Osteoblast (primary cell): ENCODE results near the gene PPP2R5E. TPM values are rescaled to one million over a fixed set of nuclear protein-coding genes. Genes with fewer than 3 reads are reported as not detected.

Experiments used
- DNase-seq: peaks from one replicate; pipeline ENCODE4 v3.0.0; 2011; ENCODE audit warnings: low spot score, mixed read lengths; ENCODE audit not compliant: insufficient read length; ENCODE audit errors: missing footprints
- H2AFZ ChIP-seq: 2 replicates; pipeline ENCODE4 v1.6.0; 2011; ENCODE audit warnings: mild to moderate bottlenecking, low read length
- H3K27ac ChIP-seq: 2 replicates; pipeline ENCODE4 v1.5.1; 2011; ENCODE audit warnings: mild to moderate bottlenecking, low read depth, low read length, moderate library complexity
- H3K27me3 ChIP-seq: 2 replicates; pipeline ENCODE4 v1.6.0; 2012; ENCODE audit warnings: mild to moderate bottlenecking, control low read depth, inconsistent platforms, low read length, moderate library complexity; ENCODE audit not compliant: insufficient read depth
- H3K36me3 ChIP-seq: 2 replicates; pipeline ENCODE4 v1.5.1; 2011; ENCODE audit warnings: mild to moderate bottlenecking, low read length, control low read depth, moderate library complexity; ENCODE audit not compliant: insufficient read depth
- H3K4me1 ChIP-seq: 2 replicates; pipeline ENCODE4 v1.5.1; 2011; ENCODE audit warnings: mild to moderate bottlenecking, low read length, control low read depth, moderate library complexity; ENCODE audit not compliant: insufficient read depth
- H3K4me2 ChIP-seq: 2 replicates; pipeline ENCODE4 v1.6.0; 2011; ENCODE audit warnings: mild to moderate bottlenecking, low read length; ENCODE audit not compliant: insufficient read depth
- H3K4me3 ChIP-seq: fragments of 200-600 bp; sonication (generic); 3 replicates; pipeline ENCODE4 v1.5.1; 2012; ENCODE audit warnings: mild to moderate bottlenecking, low read length, inconsistent platforms; ENCODE audit not compliant: insufficient read depth
- H3K79me2 ChIP-seq: 2 replicates; pipeline ENCODE4 v1.6.0; 2012; ENCODE audit warnings: mild to moderate bottlenecking, low read length, control low read depth, inconsistent platforms; ENCODE audit not compliant: insufficient read depth
- H3K9me3 ChIP-seq: 2 replicates; pipeline ENCODE4 v1.5.1; 2011; ENCODE audit warnings: low read depth, low read length, control low read depth
- H4K20me1 ChIP-seq: 2 replicates; pipeline ENCODE4 v1.6.0; 2012; ENCODE audit warnings: mild to moderate bottlenecking, low read length, control low read depth; ENCODE audit not compliant: insufficient read depth
- total RNA-seq: library from RNA; depleted of rRNA; stranded (reverse); fragments of >200 nt; gene quantifications from 2 replicates; pipeline ENCODE4 v1.2.3, GENCODE V29; 2012
- TF ChIP-seq, protein P1 (sequence below): IDR thresholded peaks from 2 replicates; pipeline ENCODE4 v1.5.1; 2011; ENCODE audit warnings: mild to moderate bottlenecking, low read depth, low read length, moderate library complexity; ENCODE audit errors: extremely low read depth

The PPP2R5E gene
- total RNA-seq, 1 donor = 29.3 TPM

DNA sequence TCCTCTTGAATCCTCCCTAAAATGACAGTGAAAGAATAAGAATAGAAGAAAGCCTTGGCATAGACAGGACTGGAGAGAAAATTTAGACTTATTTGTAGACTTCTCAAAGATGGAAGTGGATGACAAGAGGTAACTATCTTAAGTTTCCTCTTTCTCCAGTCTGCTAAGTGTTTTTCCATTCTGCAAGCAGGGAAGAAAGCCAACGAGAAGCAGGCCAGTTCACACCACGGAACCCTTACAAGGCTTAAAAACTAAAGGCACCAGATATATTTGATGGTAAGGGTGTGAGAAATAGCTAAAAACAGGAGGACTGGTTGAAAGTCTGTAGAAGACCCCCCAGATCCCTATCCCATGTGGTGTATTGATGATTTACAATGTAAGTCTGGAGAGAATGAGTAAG lies 141.5 kb downstream of the PPP2R5E start:
- no peak for DNase-seq
- Histone ChIP-seq H3K4me3 (no peak overlapping the region), H2AFZ (no peak overlapping the region), H3K4me2 (no peak overlapping the region), H3K36me3 (no peaks in the 10 kb centered on the region), H3K9me3 (no peaks in the 10 kb centered on the region), H3K27ac (no peak overlapping the region), H3K27me3 (no peaks in the 10 kb centered on the region), H3K4me1 (no peaks in the 10 kb centered on the region), H4K20me1 (peaks cover 4% of the 10 kb centered on the region), H3K79me2 (peaks cover 18% of the 10 kb centered on the region)
- TF ChIP-seq, protein P1, sequence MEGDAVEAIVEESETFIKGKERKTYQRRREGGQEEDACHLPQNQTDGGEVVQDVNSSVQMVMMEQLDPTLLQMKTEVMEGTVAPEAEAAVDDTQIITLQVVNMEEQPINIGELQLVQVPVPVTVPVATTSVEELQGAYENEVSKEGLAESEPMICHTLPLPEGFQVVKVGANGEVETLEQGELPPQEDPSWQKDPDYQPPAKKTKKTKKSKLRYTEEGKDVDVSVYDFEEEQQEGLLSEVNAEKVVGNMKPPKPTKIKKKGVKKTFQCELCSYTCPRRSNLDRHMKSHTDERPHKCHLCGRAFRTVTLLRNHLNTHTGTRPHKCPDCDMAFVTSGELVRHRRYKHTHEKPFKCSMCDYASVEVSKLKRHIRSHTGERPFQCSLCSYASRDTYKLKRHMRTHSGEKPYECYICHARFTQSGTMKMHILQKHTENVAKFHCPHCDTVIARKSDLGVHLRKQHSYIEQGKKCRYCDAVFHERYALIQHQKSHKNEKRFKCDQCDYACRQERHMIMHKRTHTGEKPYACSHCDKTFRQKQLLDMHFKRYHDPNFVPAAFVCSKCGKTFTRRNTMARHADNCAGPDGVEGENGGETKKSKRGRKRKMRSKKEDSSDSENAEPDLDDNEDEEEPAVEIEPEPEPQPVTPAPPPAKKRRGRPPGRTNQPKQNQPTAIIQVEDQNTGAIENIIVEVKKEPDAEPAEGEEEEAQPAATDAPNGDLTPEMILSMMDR = no peak

GRCh38 chr14:63398952-63399351 lies 144.2 kb downstream of the PPP2R5E start:
- DNase-seq = no peak
- no peak overlapping the region for H3K4me2 ChIP-seq
- no peak overlapping the region for H3K4me3 ChIP-seq
- no peak overlapping the region for H3K27ac ChIP-seq
- H3K79me2 ChIP-seq = peaks cover 15% of the 10 kb centered on the region
- TF ChIP-seq, protein P1 = no peak
- H2AFZ ChIP-seq = no peak overlapping the region
- peaks cover 4% of the 10 kb centered on the region for H3K36me3 ChIP-seq
- H3K9me3 ChIP-seq = no peaks in the 10 kb centered on the region
- H3K4me1 ChIP-seq = peaks cover 3% of the 10 kb centered on the region
- peaks cover 4% of the 10 kb centered on the region for H4K20me1 ChIP-seq
- no peaks in the 10 kb centered on the region for H3K27me3 ChIP-seq

DNA sequence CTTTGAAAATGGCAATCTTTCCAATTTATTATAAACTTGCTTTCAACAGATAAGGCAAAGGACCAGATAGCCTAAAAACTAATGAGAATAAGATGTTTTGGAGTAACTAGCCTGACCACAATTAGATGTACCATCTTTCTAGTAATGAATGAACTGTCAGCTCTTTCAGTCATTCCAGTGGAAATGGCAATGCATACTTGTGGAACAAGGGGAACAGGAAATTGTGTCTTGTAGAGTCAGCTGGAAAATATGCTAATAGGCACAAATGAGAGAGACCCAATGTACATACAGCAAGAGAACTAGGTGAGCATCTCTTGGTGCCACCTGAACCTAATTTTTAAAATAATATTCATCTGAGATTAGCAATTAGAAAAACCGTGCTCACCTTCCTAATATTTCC lies 148.3 kb downstream of the PPP2R5E start:
- Histone ChIP-seq H3K27ac (no peak overlapping the region), H3K36me3 (peaks cover 4% of the 10 kb centered on the region), H2AFZ (no peak overlapping the region), H3K27me3 (no peaks in the 10 kb centered on the region), H3K4me3 (no peak overlapping the region), H3K9me3 (no peaks in the 10 kb centered on the region), H4K20me1 (no peaks in the 10 kb centered on the region), H3K4me1 (peaks cover 3% of the 10 kb centered on the region), H3K4me2 (no peak overlapping the region), H3K79me2 (no peaks in the 10 kb centered on the region)
- TF ChIP-seq, protein P1 = no peak
- peak; percentile 39 for DNase-seq

- no peaks in the 10 kb centered on the region for H3K9me3 ChIP-seq
- no peaks in the 10 kb centered on the region for H4K20me1 ChIP-seq
- no peak overlapping the region for H3K27ac ChIP-seq
- DNase-seq = no peak
- H3K4me2 ChIP-seq = no peak overlapping the region
- peaks cover 3% of the 10 kb centered on the region for H3K4me1 ChIP-seq
- H2AFZ ChIP-seq = no peak overlapping the region
- no peak overlapping the region for H3K4me3 ChIP-seq
- H3K27me3 ChIP-seq = no peaks in the 10 kb centered on the region
- no peaks in the 10 kb centered on the region for H3K79me2 ChIP-seq
- TF ChIP-seq, protein P1 = no peak
- peaks cover 4% of the 10 kb centered on the region for H3K36me3 ChIP-seq
Measured at GRCh38 chr14:63394432-63394831, 148.7 kb downstream of the PPP2R5E start.
